Activated CD4-positive, alpha-beta memory T cell treated with anti-CD3 and anti-CD28 coated beads, Interleukin-2, amount 10 ng/mL, durations not matched to agents 7 days and 5 days (primary cell): ENCODE results near the gene UGT8. TPM values are rescaled to one million over a fixed set of nuclear protein-coding genes. Genes with fewer than 3 reads are reported as not detected.
"Not testable (repeated sequence)": the region's sequence is repeated elsewhere in the genome, so short reads cannot be mapped to it uniquely, and the experiment has no call there.

Source experiments
- CTCF ChIA-PET: fragments of 350-600 bp; sonication (Branson Sonifier 250); formaldehyde crosslinking; loops from one replicate; lab custom pipeline; 2021; ENCODE audit warnings: antibody characterized with exemption, inconsistent platforms; lab: Charles Lee
- POLR2A ChIA-PET: fragments of 350-600 bp; sonication (Branson Sonifier 250); formaldehyde crosslinking; loops from one replicate; lab custom pipeline; 2021; ENCODE audit warnings: antibody characterized with exemption; lab: Charles Lee
- DNase-seq: peaks from one replicate; pipeline ENCODE4 v3.0.0-alpha.2; 2020
- H3K27ac Mint-ChIP-seq: one replicate; pipeline ENCODE4 v1.8.0; 2021; ENCODE audit warnings: mild to moderate bottlenecking, mixed read lengths
- H3K27me3 Mint-ChIP-seq: one replicate; pipeline ENCODE4 v1.8.0; 2021; ENCODE audit warnings: mixed read lengths
- H3K36me3 Mint-ChIP-seq: one replicate; pipeline ENCODE4 v1.8.0; 2021; ENCODE audit warnings: low read depth, mixed read lengths
- H3K4me1 Mint-ChIP-seq: one replicate; pipeline ENCODE4 v1.8.0; 2021; ENCODE audit warnings: mixed read lengths
- H3K4me3 Mint-ChIP-seq: one replicate; pipeline ENCODE4 v1.8.0; 2021; ENCODE audit warnings: mild to moderate bottlenecking, mixed read lengths
- H3K9me3 Mint-ChIP-seq: one replicate; pipeline ENCODE4 v1.8.0; 2021; ENCODE audit warnings: mixed read lengths
- total RNA-seq, 2 experiments: library from RNA; stranded (reverse); gene quantifications; one replicate each; pipeline ENCODE4 v1.2.3, GENCODE V29; 2021

The UGT8 gene
- total RNA-seq: under 1 TPM; 0.25 TPM

- peak; percentile 35 for DNase-seq
- H3K36me3 Mint-ChIP-seq: no peaks in the 10 kb centered on the region
- H3K4me1 Mint-ChIP-seq: peaks cover 10% of the 10 kb centered on the region
- peak within 1 kb of the TSS; percentile 43 for H3K4me3 Mint-ChIP-seq
- no peak within 1 kb of the TSS for H3K27ac Mint-ChIP-seq
- POLR2A ChIA-PET: no interaction called here
- H3K9me3 Mint-ChIP-seq: no peaks in the 10 kb centered on the region
- CTCF ChIA-PET: no interaction called here
- H3K27me3 Mint-ChIP-seq: peaks cover 29% of the 10 kb centered on the region
Measured at GRCh38 chr4:114598191-114599121, at the start of gene UGT8. Gene UGT8 (plus strand): TSS chr4:114598807. CDS start chr4:114622881, 24,074 bp downstream.

GRCh38 chr4:114549638-114550037, 49.0 kb upstream of the UGT8 start:
- POLR2A ChIA-PET: no interaction called here
- Mint-ChIP-seq H3K4me3 (no peak overlapping the region), H3K27me3 (no peaks in the 10 kb centered on the region), H3K4me1 (no peaks in the 10 kb centered on the region), H3K9me3 (peaks cover 2% of the 10 kb centered on the region), H3K27ac (no peak overlapping the region), H3K36me3 (no peaks in the 10 kb centered on the region)
- CTCF ChIA-PET: no interaction called here
- DNase-seq: no peak

DNA sequence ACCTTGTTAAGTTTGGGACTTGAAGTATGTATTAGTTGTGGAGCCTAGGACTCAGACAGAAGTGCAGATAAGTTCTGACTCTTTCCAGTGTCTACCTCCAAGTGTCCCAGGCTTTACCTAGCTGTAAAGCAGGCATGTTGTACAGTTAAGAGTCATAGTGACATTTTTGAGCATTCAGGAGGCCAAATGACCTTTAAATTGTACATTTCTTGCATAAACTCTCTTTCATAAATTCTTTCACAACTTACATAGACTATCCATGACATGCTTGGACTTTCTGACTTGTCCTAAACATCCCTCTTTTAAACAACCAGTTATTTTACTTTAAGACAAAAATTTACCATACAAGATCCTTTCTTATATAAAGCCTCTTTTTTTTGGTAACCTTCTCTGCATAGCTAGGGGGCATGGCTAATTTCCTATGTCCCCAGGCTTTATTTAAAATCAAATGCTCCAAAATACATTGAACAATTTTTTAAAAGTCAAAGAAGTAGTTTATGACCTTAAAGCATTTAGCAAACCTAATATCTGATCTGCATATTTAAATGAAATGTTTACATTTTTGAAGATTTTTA, 40.1 kb upstream of the UGT8 start:
- peaks cover 6% of the 10 kb centered on the region for H3K9me3 Mint-ChIP-seq
- POLR2A ChIA-PET: no interaction called here
- no peak for DNase-seq
- no peaks in the 10 kb centered on the region for H3K27me3 Mint-ChIP-seq
- no peaks in the 10 kb centered on the region for H3K36me3 Mint-ChIP-seq
- H3K4me3 Mint-ChIP-seq: no peak overlapping the region
- H3K27ac Mint-ChIP-seq: no peak overlapping the region
- H3K4me1 Mint-ChIP-seq: no peaks in the 10 kb centered on the region
- CTCF ChIA-PET: no interaction called here

GRCh38 chr4:114561590-114561989, 37.0 kb upstream of the UGT8 start:
- H3K4me3 Mint-ChIP-seq: no peak overlapping the region
- POLR2A ChIA-PET: no interaction called here
- no peaks in the 10 kb centered on the region for H3K4me1 Mint-ChIP-seq
- no peaks in the 10 kb centered on the region for H3K36me3 Mint-ChIP-seq
- H3K27ac Mint-ChIP-seq: no peak overlapping the region
- no peaks in the 10 kb centered on the region for H3K27me3 Mint-ChIP-seq
- peaks cover 6% of the 10 kb centered on the region for H3K9me3 Mint-ChIP-seq
- DNase-seq: no peak
- CTCF ChIA-PET: no interaction called here

GRCh38 chr4:114562176-114562904, 36.3 kb upstream of the UGT8 start:
- peaks cover 6% of the 10 kb centered on the region for H3K9me3 Mint-ChIP-seq
- no peaks in the 10 kb centered on the region for H3K4me1 Mint-ChIP-seq
- no peaks in the 10 kb centered on the region for H3K36me3 Mint-ChIP-seq
- no peak for DNase-seq
- H3K27ac Mint-ChIP-seq: no peak overlapping the region
- no peak overlapping the region for H3K4me3 Mint-ChIP-seq
- ChIA-PET CTCF (no interaction called here), POLR2A (no interaction called here)
- no peaks in the 10 kb centered on the region for H3K27me3 Mint-ChIP-seq

DNA sequence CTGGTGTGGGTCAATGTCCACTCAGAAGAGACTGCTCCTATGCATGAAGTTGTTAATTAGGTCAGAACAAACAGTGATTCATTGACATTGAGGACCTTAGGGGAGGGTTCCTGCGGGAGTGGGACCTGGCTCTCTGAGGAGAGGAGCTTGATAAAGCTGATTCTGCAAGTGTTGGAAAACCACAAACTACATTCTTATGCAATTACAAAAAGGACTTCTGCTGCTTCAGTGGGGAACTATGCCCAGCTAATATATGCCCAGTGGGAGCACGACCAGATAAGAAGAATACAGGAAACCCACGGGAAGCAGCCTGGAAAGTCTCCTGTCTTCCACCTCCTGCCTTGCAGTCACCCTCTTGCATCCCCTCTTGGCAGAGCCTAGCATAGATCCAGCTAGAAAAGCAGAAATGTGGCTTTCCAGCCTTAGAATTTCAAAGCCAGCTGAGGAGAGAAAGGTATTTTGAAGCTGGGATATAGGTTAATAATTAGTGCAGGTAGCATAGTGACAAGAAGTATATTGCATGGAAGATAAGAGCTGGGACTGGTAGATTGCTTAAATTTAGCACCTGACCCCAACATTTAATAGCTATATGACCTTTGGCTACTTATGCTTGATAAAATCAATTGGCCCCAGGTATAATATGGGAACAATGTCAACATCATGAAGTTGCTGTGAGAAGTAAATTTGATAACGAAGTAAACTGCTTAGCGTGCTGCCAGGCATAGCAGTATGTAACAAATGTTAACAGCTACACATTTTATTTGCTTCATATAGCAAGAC, 34.9 kb upstream of the UGT8 start:
- Mint-ChIP-seq H3K4me3 (no peak overlapping the region), H3K36me3 (no peaks in the 10 kb centered on the region), H3K27me3 (no peaks in the 10 kb centered on the region), H3K27ac (no peak overlapping the region), H3K4me1 (no peaks in the 10 kb centered on the region), H3K9me3 (no peaks in the 10 kb centered on the region)
- no peak for DNase-seq
- ChIA-PET CTCF (no interaction called here), POLR2A (no interaction called here)

DNA sequence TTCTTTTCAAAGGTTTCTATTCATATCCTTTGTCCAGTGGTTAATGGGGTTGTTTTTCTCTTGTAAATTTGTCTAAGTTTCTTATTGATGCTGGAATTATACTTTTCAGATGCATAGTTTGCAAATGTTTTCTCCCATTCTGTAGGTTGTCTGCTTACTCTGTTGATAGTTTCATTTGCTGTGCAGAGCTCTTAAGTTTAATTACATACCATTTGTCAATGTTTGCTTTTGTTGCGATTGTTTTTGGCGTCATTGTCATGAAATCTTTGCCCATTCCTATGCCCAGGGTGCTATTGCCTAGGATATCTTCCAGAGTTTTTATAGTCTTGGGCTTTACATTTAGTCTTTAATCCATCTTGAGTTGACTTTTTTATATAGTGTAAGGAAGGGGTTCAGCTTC, 21.2 kb upstream of the UGT8 start:
- DNase-seq: no peak
- Mint-ChIP-seq H3K4me3 (no peak overlapping the region), H3K9me3 (peaks cover 2% of the 10 kb centered on the region), H3K27ac (no peak overlapping the region), H3K36me3 (no peaks in the 10 kb centered on the region), H3K4me1 (no peaks in the 10 kb centered on the region), H3K27me3 (peaks cover 3% of the 10 kb centered on the region)
- POLR2A ChIA-PET: no interaction called here
- CTCF ChIA-PET: no interaction called here

DNA sequence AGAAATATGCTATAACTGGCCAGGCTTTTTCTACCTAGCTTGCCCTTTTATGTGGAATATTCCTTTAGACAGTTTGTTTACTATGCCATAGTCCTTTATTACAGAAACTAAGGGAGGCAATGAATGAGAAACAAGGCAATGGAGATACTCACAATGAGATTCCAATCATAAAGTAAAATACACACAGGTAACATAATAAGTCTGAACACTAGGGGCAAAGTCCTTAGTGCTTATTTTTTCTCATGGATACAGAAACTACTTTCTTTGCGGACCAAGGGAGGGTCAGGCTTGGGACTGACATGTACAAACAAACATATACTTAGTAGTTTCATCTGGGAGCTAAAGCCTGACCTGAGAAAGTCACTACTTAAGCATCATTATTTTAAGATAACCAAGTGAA, 16.0 kb upstream of the UGT8 start:
- no peak overlapping the region for H3K27ac Mint-ChIP-seq
- no peak overlapping the region for H3K4me3 Mint-ChIP-seq
- POLR2A ChIA-PET: no interaction called here
- no peak for DNase-seq
- CTCF ChIA-PET: no interaction called here
- H3K4me1 Mint-ChIP-seq: no peaks in the 10 kb centered on the region
- peaks cover 2% of the 10 kb centered on the region for H3K9me3 Mint-ChIP-seq
- H3K27me3 Mint-ChIP-seq: peaks cover 3% of the 10 kb centered on the region
- H3K36me3 Mint-ChIP-seq: no peaks in the 10 kb centered on the region

GRCh38 chr4:114588305-114588704, 10.3 kb upstream of the UGT8 start:
- H3K4me3 Mint-ChIP-seq: no peak overlapping the region

GRCh38 chr4:114590360-114590759, 8.2 kb upstream of the UGT8 start:
- H3K9me3 Mint-ChIP-seq, DNase-seq, H3K27ac Mint-ChIP-seq, H3K4me1 Mint-ChIP-seq, H3K36me3 Mint-ChIP-seq, H3K27me3 Mint-ChIP-seq, POLR2A ChIA-PET, H3K4me3 Mint-ChIP-seq, CTCF ChIA-PET: not testable (repeated sequence)

More at GRCh38 chr4:114588305-114588704, 10.3 kb upstream of the UGT8 start:
- POLR2A ChIA-PET: no interaction called here
- Mint-ChIP-seq H3K4me1 (no peaks in the 10 kb centered on the region), H3K36me3 (no peaks in the 10 kb centered on the region), H3K27me3 (peaks cover 2% of the 10 kb centered on the region), H3K9me3 (no peaks in the 10 kb centered on the region), H3K27ac (no peak overlapping the region)
- CTCF ChIA-PET: no interaction called here
- no peak for DNase-seq

- H3K36me3 Mint-ChIP-seq: no peaks in the 10 kb centered on the region
- H3K4me1 Mint-ChIP-seq: peaks cover 3% of the 10 kb centered on the region
- no peaks in the 10 kb centered on the region for H3K9me3 Mint-ChIP-seq
- ChIA-PET CTCF (no interaction called here), POLR2A (no interaction called here)
- no peak overlapping the region for H3K4me3 Mint-ChIP-seq
- DNase-seq: no peak
- H3K27me3 Mint-ChIP-seq: peaks cover 7% of the 10 kb centered on the region
- no peak overlapping the region for H3K27ac Mint-ChIP-seq
Measured at GRCh38 chr4:114593526-114593925, 5.1 kb upstream of the UGT8 start.

GRCh38 chr4:114595207-114595606, 3.4 kb upstream of the UGT8 start:
- CTCF ChIA-PET: no interaction called here

GRCh38 chr4:114595921-114596320, 2.7 kb upstream of the UGT8 start:
- peaks cover 10% of the 10 kb centered on the region for H3K4me1 Mint-ChIP-seq
- DNase-seq: no peak
- CTCF ChIA-PET: no interaction called here
- H3K9me3 Mint-ChIP-seq: no peaks in the 10 kb centered on the region
- no peak overlapping the region for H3K4me3 Mint-ChIP-seq
- POLR2A ChIA-PET: no interaction called here
- no peak overlapping the region for H3K27ac Mint-ChIP-seq
- H3K27me3 Mint-ChIP-seq: peaks cover 29% of the 10 kb centered on the region
- H3K36me3 Mint-ChIP-seq: no peaks in the 10 kb centered on the region

More at GRCh38 chr4:114595207-114595606, 3.4 kb upstream of the UGT8 start:
- H3K4me3 Mint-ChIP-seq: no peak overlapping the region
- no peaks in the 10 kb centered on the region for H3K9me3 Mint-ChIP-seq
- peaks cover 22% of the 10 kb centered on the region for H3K27me3 Mint-ChIP-seq
- POLR2A ChIA-PET: no interaction called here
- no peaks in the 10 kb centered on the region for H3K36me3 Mint-ChIP-seq
- peaks cover 10% of the 10 kb centered on the region for H3K4me1 Mint-ChIP-seq
- no peak for DNase-seq
- no peak overlapping the region for H3K27ac Mint-ChIP-seq
